HG02973 (cell line): ENCODE results near the gene CSAG3.

Experiments
- ATAC-seq: cut with Tn5 transposase; IDR thresholded peaks from one replicate; pipeline ENCODE4 v1.9.1; 2021; ENCODE audit warnings: moderate library complexity; ENCODE audit not compliant: unreplicated experiment

Gene CSAG3

GRCh38 chrX:152806035-152806434 lies 47.0 kb downstream of the CSAG3 start:
- ATAC-seq: no peak
